IMR-90 (cell line): ENCODE results near the gene SURF4. TPM values are rescaled to one million over a fixed set of nuclear protein-coding genes. Genes with fewer than 3 reads are reported as not detected.

Experiments
- ATAC-seq: fragments of 200-7000 bp; cut with Tn5 transposase; 2 replicates; pipeline ENCODE4 v1.9.1; 2020; ENCODE audit warnings: low read depth, mild to moderate bottlenecking, moderate library complexity
- BruUV-seq: library from RNA; stranded (reverse); fragments of 400-500 nt; replicated peaks from 2 replicates; lab custom pipeline; 2021; lab: Mats Ljungman, UMichigan
- CTCF ChIA-PET: fragments of 300-600 bp; formaldehyde crosslinking; extraction: SDS; loops from one replicate; lab custom pipeline; 2021; ENCODE audit warnings: antibody characterized with exemption; lab: Yijun Ruan, JAX
- POLR2A ChIA-PET: fragments of 300-600 bp; sonication (Branson Sonifier 250); formaldehyde crosslinking; loops from one replicate; lab custom pipeline; 2022; ENCODE audit warnings: antibody characterized with exemption; ENCODE audit not compliant: unreplicated experiment; lab: Charles Lee
- DNase-seq: peaks from one replicate; pipeline ENCODE4 v3.0.0; 2013
- H2AFZ ChIP-seq: replicated peaks from 2 replicates; pipeline ENCODE3; 2013; ENCODE audit warnings: low read length, mild to moderate bottlenecking; ENCODE audit not compliant: poor library complexity
- H2AK5ac ChIP-seq: 2 replicates; pipeline ENCODE4 v1.6.1; 2013; ENCODE audit warnings: low read depth, low read length, inconsistent platforms
- H2AK9ac ChIP-seq: replicated peaks from 2 replicates; pipeline ENCODE3; 2013; ENCODE audit warnings: mild to moderate bottlenecking, low read depth, low read length, moderate library complexity; ENCODE audit not compliant: poor library complexity
- H2BK120ac ChIP-seq: 2 replicates; pipeline ENCODE4 v1.6.1; 2013; ENCODE audit warnings: low read depth, low read length, inconsistent platforms
- H2BK15ac ChIP-seq: 3 replicates; pipeline ENCODE4 v1.6.1; 2013; ENCODE audit warnings: low read depth, low read length, inconsistent platforms
- H2BK20ac ChIP-seq: 2 replicates; pipeline ENCODE4 v1.6.1; 2013; ENCODE audit warnings: low read depth, mild to moderate bottlenecking, inconsistent platforms, low read length, moderate library complexity
- H2BK5ac ChIP-seq: 2 replicates; pipeline ENCODE4 v1.6.1; 2013; ENCODE audit warnings: mild to moderate bottlenecking, low read depth, low read length, inconsistent platforms; ENCODE audit not compliant: poor library complexity, severe bottlenecking
- H3K14ac ChIP-seq: replicated peaks from 2 replicates; pipeline ENCODE4 v1.6.1; 2013; ENCODE audit warnings: low read depth, low read length, inconsistent platforms
- H3K18ac ChIP-seq: 2 replicates; pipeline ENCODE4 v1.6.1; 2013; ENCODE audit warnings: low read depth, low read length, control low read depth
- H3K23ac ChIP-seq: 2 replicates; pipeline ENCODE4 v1.6.1; 2013; ENCODE audit warnings: low read depth, low read length, inconsistent platforms
- H3K27ac ChIP-seq: 2 replicates; pipeline ENCODE4 v1.5.1; 2013; ENCODE audit warnings: mild to moderate bottlenecking, control low read depth, low read length; ENCODE audit not compliant: insufficient read depth
- H3K27me3 ChIP-seq: 2 replicates; pipeline ENCODE4 v1.6.1; 2013; ENCODE audit warnings: low read length; ENCODE audit not compliant: control insufficient read depth, insufficient read depth
- H3K36me3 ChIP-seq: 2 replicates; pipeline ENCODE4 v1.6.1; 2013; ENCODE audit warnings: low read length, mixed read lengths; ENCODE audit not compliant: control insufficient read depth, insufficient read depth
- H3K4ac ChIP-seq: 2 replicates; pipeline ENCODE4 v1.6.1; 2013; ENCODE audit warnings: low read depth, low read length, inconsistent platforms
- H3K4me1 ChIP-seq: 2 replicates; pipeline ENCODE4 v1.6.1; 2013; ENCODE audit warnings: low read length, mixed read lengths; ENCODE audit not compliant: control insufficient read depth, insufficient read depth
- H3K4me2 ChIP-seq: 2 replicates; pipeline ENCODE4 v1.6.1; 2013; ENCODE audit warnings: low read depth, mild to moderate bottlenecking, control low read depth, low read length, moderate library complexity
- H3K4me3 ChIP-seq: 2 replicates; pipeline ENCODE4 v1.5.1; 2013; ENCODE audit warnings: low read depth, mild to moderate bottlenecking, control low read depth, low read length, moderate library complexity; ENCODE audit not compliant: insufficient read depth
- H3K56ac ChIP-seq: 2 replicates; pipeline ENCODE4 v1.6.1; 2013; ENCODE audit warnings: low read length, inconsistent platforms; ENCODE audit not compliant: insufficient read depth; ENCODE audit errors: extremely low read depth
- H3K79me1 ChIP-seq, 2 experiments: 2 replicates each; pipeline ENCODE4 v1.6.1; 2013; ENCODE audit warnings: low read length in 2 of 2, inconsistent platforms in 1 of 2, low read depth in 1 of 2
- H3K9ac ChIP-seq: 2 replicates; pipeline ENCODE4 v1.6.1; 2013; ENCODE audit warnings: low read depth, low read length, control low read depth
- H3K9me1 ChIP-seq: 2 replicates; pipeline ENCODE4 v1.6.1; 2013; ENCODE audit warnings: low read length, inconsistent platforms; ENCODE audit not compliant: insufficient read depth
- H3K9me3 ChIP-seq: 2 replicates; pipeline ENCODE4 v1.6.1; 2013; ENCODE audit warnings: low read length; ENCODE audit not compliant: control insufficient read depth, insufficient read depth
- H4K20me1 ChIP-seq: 2 replicates; pipeline ENCODE4 v1.6.1; 2013; ENCODE audit warnings: low read length, inconsistent platforms; ENCODE audit not compliant: insufficient read depth
- H4K5ac ChIP-seq: 2 replicates; pipeline ENCODE4 v1.6.1; 2013; ENCODE audit warnings: mild to moderate bottlenecking, low read depth, low read length, control low read depth
- H4K8ac ChIP-seq, 2 experiments: 2 replicates each; pipeline ENCODE4 v1.6.1; 2013; ENCODE audit warnings: low read depth in 2 of 2, low read length in 2 of 2, control low read depth in 1 of 2, inconsistent platforms in 1 of 2
- H4K91ac ChIP-seq: 2 replicates; pipeline ENCODE4 v1.6.1; 2013; ENCODE audit warnings: low read depth, low read length, inconsistent platforms; ENCODE audit not compliant: insufficient read depth
- BHLHE40 ChIP-seq: fragments of 150-350 bp; IDR thresholded peaks from 2 replicates; pipeline ENCODE4 v1.6.1; 2016; ENCODE audit warnings: mild to moderate bottlenecking, low read depth, low read length
- MXI1 ChIP-seq: IDR thresholded peaks from 2 replicates; pipeline ENCODE4 v1.6.1; 2012; ENCODE audit warnings: low read depth, mild to moderate bottlenecking, low read length, moderate library complexity, borderline replicate concordance
- NFE2L2 ChIP-seq: fragments of 150-350 bp; IDR thresholded peaks from 2 replicates; pipeline ENCODE4 v1.6.1; 2016; ENCODE audit warnings: low read depth, mild to moderate bottlenecking, low read length
- POLR2A ChIP-seq: IDR thresholded peaks from 2 replicates; pipeline ENCODE4 v1.6.1; 2012; ENCODE audit warnings: mild to moderate bottlenecking, low read depth, low read length
- RAD21 ChIP-seq: IDR thresholded peaks from 2 replicates; pipeline ENCODE4 v1.6.1; 2012; ENCODE audit warnings: low read length, improper control_type of control experiment
- WGBS, 2 experiments: methylation state at CpG; one replicate each; pipeline versions ENCODE4 v1.1.5 to v1.1.7; 2013; ENCODE audit warnings: missing lambda C conversion rate in 2 of 2; ENCODE audit not compliant: insufficient read length in 1 of 2; ENCODE audit errors: extremely low coverage in 2 of 2; 5-methylcytosine and 5-hydroxymethylcytosine counted together
- dilution Hi-C: fragments of 300-500 bp; cut with HindIII; formaldehyde crosslinking; loops from one replicate; pipeline ENCODE4 v1.14.3; 2018; ENCODE audit warnings: low sequenced_read_pairs; ENCODE audit not compliant: unreplicated experiment
- in situ Hi-C: fragments of 300-500 bp; cut with MboI; formaldehyde crosslinking; loops from 3 replicates; pipeline ENCODE4 v1.14.3; 2019; ENCODE audit warnings: low sequenced_read_pairs, inconsistent platforms, mixed read lengths
- intact Hi-C: fragments of 100-400 bp; cut with micrococcal nuclease; formaldehyde crosslinking; loops from 2 replicates; pipeline ENCODE4 v1.10.0; 2022
- polyA plus RNA-seq, 3 experiments: library from polyadenylated mRNA; depleted of rRNA; stranded (reverse); fragments of >200 nt; gene quantifications; 2 replicates each; pipeline ENCODE4 v1.2.3, GENCODE V29; 2012; ENCODE audit warnings: low replicate concordance in 1 of 3
- total RNA-seq: library from RNA; depleted of rRNA; stranded (reverse); fragments of >200 nt; gene quantifications from 2 replicates; pipeline ENCODE4 v1.2.3, GENCODE V29; 2012
- TF ChIP-seq, protein P1 (sequence below): fragments of 150-350 bp; IDR thresholded peaks from 2 replicates; pipeline ENCODE4 v1.6.1; 2017; ENCODE audit warnings: mild to moderate bottlenecking, antibody characterized with exemption, low read length, low read depth

Gene SURF4
- total and polyA plus RNA-seq, 2 of the 4 experiments (the other 2 are of a cell fraction) = 307 to 532 TPM

DNA sequence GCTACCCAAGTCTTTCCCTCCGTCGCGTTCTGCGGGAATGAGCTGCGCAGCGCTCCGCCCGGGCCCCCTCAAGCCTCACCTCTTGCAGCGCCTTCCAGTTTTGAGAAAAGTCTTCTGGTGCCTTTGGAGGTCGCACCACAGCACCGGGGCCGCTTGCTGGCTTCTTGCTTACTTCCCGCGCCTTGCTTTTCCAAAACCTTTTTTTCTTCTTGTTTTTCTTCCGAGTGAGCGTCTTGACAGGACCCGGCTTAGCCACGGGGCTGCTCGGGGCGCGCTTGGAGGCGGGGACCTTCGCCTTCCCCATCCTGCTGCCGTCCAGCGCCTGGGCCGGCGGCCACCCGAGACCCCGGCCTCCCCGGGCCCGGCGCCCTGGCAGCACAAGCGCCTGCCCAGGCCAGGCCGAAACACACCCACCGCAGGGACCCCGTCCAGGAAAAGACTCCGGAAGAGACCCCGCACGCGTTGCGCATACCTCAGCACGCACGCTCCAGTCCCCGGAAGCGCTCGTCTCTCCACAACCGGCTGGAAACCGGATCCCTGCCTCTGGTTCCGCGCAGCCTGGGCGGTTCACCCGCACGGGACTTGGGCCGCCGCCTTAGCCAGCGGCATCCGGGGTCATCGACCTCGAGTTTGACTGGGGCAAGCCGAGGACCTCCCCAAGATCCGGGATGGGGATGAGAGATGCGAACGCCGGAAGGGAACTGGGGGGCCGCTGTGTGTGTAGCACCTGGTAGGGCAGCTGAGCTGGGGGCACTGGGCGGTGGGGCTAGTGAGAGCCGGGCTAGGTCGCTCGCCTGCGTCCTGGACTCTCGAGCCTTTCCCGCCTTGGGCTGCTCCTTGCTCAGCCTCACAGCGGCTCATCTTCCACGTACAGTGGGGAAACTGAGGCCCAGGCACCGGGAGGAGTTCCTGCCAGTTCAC, 41.9 kb upstream of the SURF4 start, which contains the start of gene REXO4:
TSS of gene REXO4 (minus strand) at position 470 of the 921 bp plus-strand sequence. CDS start at position 304, 166 bp downstream.
- peak within 1 kb of the TSS; percentile 89 for H3K56ac ChIP-seq
- H3K79me1 ChIP-seq = peaks cover 25 to 40% of the 10 kb centered on the region in 2 experiments
- H3K9me1 ChIP-seq = peaks cover 7% of the 10 kb centered on the region
- peak within 1 kb of the TSS; percentile 97 for H3K4ac ChIP-seq
- peak within 1 kb of the TSS; percentile 4 for H2AK5ac ChIP-seq
- H3K18ac ChIP-seq = peak within 1 kb of the TSS; percentile 31; the same call in 1 of the 2 replicates
- peak within 1 kb of the TSS; percentile 91 for H4K91ac ChIP-seq
- no peaks in the 10 kb centered on the region for H3K27me3 ChIP-seq
- peak within 1 kb of the TSS; percentile 66 for H2BK5ac ChIP-seq
- peak within 1 kb of the TSS; percentile 55; the same call in 1 of the 2 replicates for H2BK120ac ChIP-seq
- H3K36me3 ChIP-seq = peaks cover 17% of the 10 kb centered on the region
- H2BK20ac ChIP-seq = no peak within 1 kb of the TSS
- peak within 1 kb of the TSS; percentile 95 for H3K14ac ChIP-seq
- peak within 1 kb of the TSS; percentile 69 for H3K4me3 ChIP-seq
- 1% methylated on average over 43 of the region's 75 CpGs; no CpG with 5 or more reads in 1 of the 2 experiments for WGBS, 2 experiments
- POLR2A ChIA-PET = no interaction called here
- no peaks in the 10 kb centered on the region for H3K9me3 ChIP-seq
- ATAC-seq (peak; percentile 96), DNase-seq (peak; percentile 85)
- no peak within 1 kb of the TSS for H2BK15ac ChIP-seq
- TF ChIP-seq, protein P1, sequence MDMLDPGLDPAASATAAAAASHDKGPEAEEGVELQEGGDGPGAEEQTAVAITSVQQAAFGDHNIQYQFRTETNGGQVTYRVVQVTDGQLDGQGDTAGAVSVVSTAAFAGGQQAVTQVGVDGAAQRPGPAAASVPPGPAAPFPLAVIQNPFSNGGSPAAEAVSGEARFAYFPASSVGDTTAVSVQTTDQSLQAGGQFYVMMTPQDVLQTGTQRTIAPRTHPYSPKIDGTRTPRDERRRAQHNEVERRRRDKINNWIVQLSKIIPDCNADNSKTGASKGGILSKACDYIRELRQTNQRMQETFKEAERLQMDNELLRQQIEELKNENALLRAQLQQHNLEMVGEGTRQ = peak; percentile 33
- TF ChIP-seq POLR2A (peak; percentile 48; the same call in 1 of the 2 replicates), NFE2L2 (peak; percentile 9; the same call in 1 of the 2 replicates), RAD21 (no peak), BHLHE40 (peak; percentile 99), MXI1 (peak; percentile 94)
- H4K20me1 ChIP-seq = peaks cover 15% of the 10 kb centered on the region
- intact Hi-C loops (no loop called here), in situ Hi-C loops (no loop called here), dilution Hi-C loops (no loop called here)
- H2AK9ac ChIP-seq = peak within 1 kb of the TSS; percentile 92
- H3K4me2 ChIP-seq = peak within 1 kb of the TSS; percentile 98
- H2AFZ ChIP-seq = peak within 1 kb of the TSS; percentile 100
- no TSS peak for BruUV-seq
- H4K5ac ChIP-seq = peak within 1 kb of the TSS; percentile 98
- peaks cover 6% of the 10 kb centered on the region; the same call in 1 of the 2 replicates for H3K4me1 ChIP-seq
- CTCF ChIA-PET = no interaction called here
- peak within 1 kb of the TSS; percentile 87 for H3K9ac ChIP-seq
- peak within 1 kb of the TSS; percentile 99 to 100 for H4K8ac ChIP-seq
- H3K27ac ChIP-seq = peak within 1 kb of the TSS; percentile 77
- H3K23ac ChIP-seq = peak within 1 kb of the TSS; percentile 82
